Astrocyte of the spinal cord (primary cell): ENCODE data around the gene PSRC1.
A peak's percentile ranks its signal among the peaks of the same experiment; 100 is the strongest.

Experiments
- DNase-seq: peaks from one replicate; pipeline ENCODE4 v3.0.0; 2011; ENCODE audit warnings: low read depth, low spot score
- H3K4me3 ChIP-seq: 2 replicates; pipeline ENCODE4 v1.5.1; 2011; ENCODE audit warnings: low read depth, mild to moderate bottlenecking, low read length, moderate library complexity
- CTCF ChIP-seq: IDR thresholded peaks from 2 replicates; pipeline ENCODE4 v1.5.1; 2012; ENCODE audit warnings: low read depth, mild to moderate bottlenecking, low read length, inconsistent platforms
- in situ Hi-C: cut with HindIII; loops from 2 replicates; pipeline ENCODE4 v1.10.0; 2017; ENCODE audit warnings: low sequenced_read_pairs

Gene PSRC1

GRCh38 chr1:109298666-109299557, 16.0 kb upstream of the PSRC1 start:
- DNase-seq: peak; percentile 93
- no peak for TF ChIP-seq CTCF
- in situ Hi-C loops: no loop called here
- no peak overlapping the region for H3K4me3 ChIP-seq

- DNase-seq: no peak
- TF ChIP-seq CTCF: no peak
- in situ Hi-C loops: no loop called here
These were observed 13.8 kb upstream of the PSRC1 start for GRCh38 chr1:109296782-109297181.

GRCh38 chr1:109295712-109296415, 12.9 kb upstream of the PSRC1 start:
- TF ChIP-seq CTCF: no peak
- DNase-seq: no peak
- H3K4me3 ChIP-seq: no peak overlapping the region
- in situ Hi-C loops: no loop called here

More at GRCh38 chr1:109296782-109297181, 13.8 kb upstream of the PSRC1 start:
- no peak overlapping the region for H3K4me3 ChIP-seq

- in situ Hi-C loops: no loop called here
- DNase-seq: no peak
- H3K4me3 ChIP-seq: no peak overlapping the region
- no peak for TF ChIP-seq CTCF
These were observed 11.5 kb upstream of the PSRC1 start for GRCh38 chr1:109294481-109294880.

GRCh38 chr1:109293026-109293425, 10.1 kb upstream of the PSRC1 start:
- in situ Hi-C loops: no loop called here
- no peak for DNase-seq
- H3K4me3 ChIP-seq: no peak overlapping the region
- no peak for TF ChIP-seq CTCF

- H3K4me3 ChIP-seq: no peak overlapping the region
- DNase-seq: no peak
- TF ChIP-seq CTCF: no peak
- in situ Hi-C loops: no loop called here
These were observed 9.4 kb upstream of the PSRC1 start for GRCh38 chr1:109292364-109292763.
